Loucy (cell line): ENCODE results near the gene ITSN1.

Experiments used
- CTCF ChIP-seq: fragments of 200-600 bp; sonication (generic); conservative IDR thresholded peaks from 2 replicates; pipeline ENCODE4 v1.5.1; 2014; ENCODE audit warnings: mild to moderate bottlenecking, antibody characterized with exemption, low read length
- EZH2phosphoT487 ChIP-seq: fragments of 200-600 bp; IDR thresholded peaks from 2 replicates; pipeline ENCODE4 v1.6.1; 2018; ENCODE audit warnings: antibody characterized with exemption, mild to moderate bottlenecking, moderate library complexity, borderline replicate concordance

- TF ChIP-seq CTCF (no peak), EZH2phosphoT487 (no peak)
Measured at GRCh38 chr21:33864150-33864549, 221.8 kb downstream of the ITSN1 start.
